Stomach smooth muscle (tissue), 2 donors: Measurements from ENCODE around the gene STXBP6.

Experiments
- H3K27ac ChIP-seq: one replicate; pipeline ENCODE4 v1.7.0; 2013; ENCODE audit warnings: mild to moderate bottlenecking, low read length, inconsistent platforms
- H3K27me3 ChIP-seq, 2 donors: one replicate each; pipeline ENCODE4 v1.7.0; 2013; ENCODE audit warnings: low read length in 2 of 2; ENCODE audit not compliant: insufficient read depth in 2 of 2, control insufficient read depth in 1 of 2
- H3K36me3 ChIP-seq, 2 donors: one replicate each; pipeline ENCODE4 v1.7.0; 2013; ENCODE audit warnings: low read length in 2 of 2; ENCODE audit not compliant: control insufficient read depth in 2 of 2, insufficient read depth in 2 of 2
- H3K4me1 ChIP-seq: one replicate; pipeline ENCODE4 v1.7.0; 2013; ENCODE audit warnings: low read length; ENCODE audit not compliant: control insufficient read depth, insufficient read depth
- H3K4me3 ChIP-seq, 2 donors: one replicate each; pipeline ENCODE4 v1.7.0; 2013; ENCODE audit warnings: low read length in 2 of 2
- H3K9ac ChIP-seq, 2 donors: one replicate each; pipeline ENCODE4 v1.7.0; 2013; ENCODE audit warnings: low read length in 2 of 2, mild to moderate bottlenecking in 1 of 2
- H3K9me3 ChIP-seq, 2 donors: one replicate each; pipeline ENCODE4 v1.7.0; 2013; ENCODE audit warnings: low read length in 2 of 2; ENCODE audit not compliant: control insufficient read depth in 2 of 2
- donor health status: healthy.
- donor health status: Pancreatic carcinoma.

STXBP6 gene

DNA sequence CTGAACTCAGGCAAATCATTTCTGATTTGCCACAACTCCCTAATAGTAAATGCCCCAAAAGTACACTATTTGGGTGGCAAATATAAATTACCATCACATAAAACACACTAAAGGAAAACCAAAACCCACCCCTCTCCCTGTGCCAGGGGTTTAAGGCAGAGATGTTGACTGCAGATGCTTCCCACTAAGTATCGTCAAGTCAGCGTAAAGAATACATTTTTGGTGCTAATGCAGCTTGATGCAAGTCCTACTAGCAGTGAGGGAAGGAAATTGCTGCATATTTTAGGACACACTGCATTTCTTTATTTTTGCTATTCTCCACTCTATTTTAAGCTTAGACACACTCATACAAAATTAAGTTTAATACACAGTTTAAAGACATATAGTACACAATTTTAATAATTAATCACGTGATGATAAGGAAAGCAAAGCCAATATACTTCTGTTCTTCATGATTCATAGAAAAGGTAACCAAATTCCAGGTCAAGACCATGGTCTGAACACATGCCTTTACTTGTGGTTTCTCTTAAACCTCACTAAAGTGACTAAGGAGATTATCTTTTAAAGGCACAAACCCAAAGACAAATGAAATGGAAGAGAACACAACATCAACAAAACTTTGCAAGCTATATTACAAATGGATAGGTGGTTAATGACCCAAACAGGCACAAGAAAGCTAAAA, 162.2 kb downstream of the STXBP6 start:
- H3K27ac ChIP-seq, result no peak overlapping the region
- H3K36me3 ChIP-seq, result no peaks in the 10 kb centered on the region
- H3K9me3 ChIP-seq, result peaks cover 0 to 3% of the 10 kb centered on the region in 2 donors
- peaks cover 4% of the 10 kb centered on the region for H3K4me1 ChIP-seq
- no peak overlapping the region for H3K9ac ChIP-seq
- no peaks in the 10 kb centered on the region for H3K27me3 ChIP-seq
- H3K4me3 ChIP-seq, result no peak overlapping the region

- Histone ChIP-seq H3K4me1 (peaks cover 11% of the 10 kb centered on the region), H3K27me3 (no peaks in the 10 kb centered on the region), H3K9ac (no peak overlapping the region), H3K4me3 (no peak overlapping the region), H3K9me3 (no peaks in the 10 kb centered on the region), H3K36me3 (no peaks in the 10 kb centered on the region), H3K27ac (no peak overlapping the region)
Measured at GRCh38 chr14:24885410-24885913, 164.5 kb downstream of the STXBP6 start.

- Histone ChIP-seq H3K9me3 (no peaks in the 10 kb centered on the region), H3K36me3 (no peaks in the 10 kb centered on the region), H3K4me3 (no peak overlapping the region), H3K4me1 (peaks cover 6% of the 10 kb centered on the region), H3K27ac (no peak overlapping the region), H3K9ac (no peak overlapping the region), H3K27me3 (no peaks in the 10 kb centered on the region)
Measured at GRCh38 chr14:24883576-24883975, 166.4 kb downstream of the STXBP6 start.

- Histone ChIP-seq H3K9me3 (no peaks in the 10 kb centered on the region), H3K36me3 (no peaks in the 10 kb centered on the region), H3K4me1 (peaks cover 6% of the 10 kb centered on the region), H3K9ac (no peak overlapping the region), H3K27me3 (no peaks in the 10 kb centered on the region), H3K27ac (no peak overlapping the region), H3K4me3 (no peak overlapping the region)
Measured at GRCh38 chr14:24881116-24881893, 168.6 kb downstream of the STXBP6 start.

- H3K9ac ChIP-seq, result no peak overlapping the region
- no peaks in the 10 kb centered on the region for H3K36me3 ChIP-seq
- H3K4me3 ChIP-seq, result no peak overlapping the region
- H3K27me3 ChIP-seq, result no peaks in the 10 kb centered on the region
- no peaks in the 10 kb centered on the region for H3K9me3 ChIP-seq
- H3K27ac ChIP-seq, result no peak overlapping the region
- H3K4me1 ChIP-seq, result peaks cover 6% of the 10 kb centered on the region
Measured at GRCh38 chr14:24880689-24881088, 169.3 kb downstream of the STXBP6 start.

- H3K9ac ChIP-seq, result no peak overlapping the region
- H3K4me1 ChIP-seq, result peaks cover 6% of the 10 kb centered on the region
- no peaks in the 10 kb centered on the region for H3K27me3 ChIP-seq
Measured at GRCh38 chr14:24879661-24880386, 170.1 kb downstream of the STXBP6 start.

GRCh38 chr14:24876996-24877395, 173.0 kb downstream of the STXBP6 start:
- Histone ChIP-seq H3K4me3 (no peak overlapping the region), H3K27me3 (no peaks in the 10 kb centered on the region), H3K9ac (no peak overlapping the region), H3K9me3 (no peaks in the 10 kb centered on the region), H3K36me3 (no peaks in the 10 kb centered on the region), H3K4me1 (peaks cover 6% of the 10 kb centered on the region), H3K27ac (no peak overlapping the region)

More at GRCh38 chr14:24879661-24880386, 170.1 kb downstream of the STXBP6 start:
- H3K4me3 ChIP-seq, result no peak overlapping the region
- no peaks in the 10 kb centered on the region for H3K36me3 ChIP-seq
- no peak overlapping the region for H3K27ac ChIP-seq
- H3K9me3 ChIP-seq, result no peaks in the 10 kb centered on the region

DNA sequence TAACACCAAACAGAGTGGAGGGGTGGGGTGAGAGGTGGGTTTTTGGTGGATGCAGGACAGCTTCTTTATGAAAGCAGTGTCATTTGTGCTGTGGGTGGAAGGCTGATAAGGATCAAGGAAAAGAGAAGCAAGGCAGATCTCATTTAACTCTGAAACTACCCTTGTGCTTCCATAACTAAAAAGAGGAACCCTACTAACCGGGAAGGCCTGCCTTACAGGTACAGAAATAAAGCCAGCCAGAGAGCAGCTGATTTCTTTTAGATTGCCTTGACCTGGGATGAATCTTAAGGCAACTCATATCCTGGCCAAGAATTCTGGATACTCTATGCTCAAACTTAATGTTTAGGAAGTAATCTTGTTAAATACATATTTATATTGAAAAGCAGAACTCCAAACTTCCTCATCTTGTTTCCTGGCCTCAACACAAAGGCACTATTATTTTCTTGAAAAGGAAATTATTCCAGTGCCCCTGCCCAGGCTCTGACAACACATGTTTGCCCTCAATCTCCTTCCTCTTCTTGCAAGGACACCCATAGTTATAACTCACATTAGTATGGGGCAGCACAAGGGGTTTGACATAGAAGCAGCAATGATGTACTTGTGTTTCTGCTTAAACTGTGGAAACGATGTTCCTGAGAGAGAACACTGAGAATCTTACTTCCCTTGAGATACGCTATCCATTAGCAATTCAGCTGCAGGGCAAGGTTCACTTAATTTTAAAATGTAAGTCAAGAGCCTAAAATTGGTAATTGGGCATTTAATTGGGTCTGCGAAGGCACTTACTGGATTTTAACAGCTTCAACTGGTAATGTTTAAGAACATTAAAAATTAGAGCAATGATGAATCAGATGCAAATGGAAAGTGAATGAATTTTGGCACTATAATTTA, 173.7 kb downstream of the STXBP6 start:
- no peaks in the 10 kb centered on the region for H3K27me3 ChIP-seq
- H3K36me3 ChIP-seq, result no peaks in the 10 kb centered on the region
- no peaks in the 10 kb centered on the region for H3K4me1 ChIP-seq
- H3K9me3 ChIP-seq, result no peaks in the 10 kb centered on the region
- no peak overlapping the region for H3K4me3 ChIP-seq
- no peak overlapping the region for H3K27ac ChIP-seq
- no peak overlapping the region for H3K9ac ChIP-seq

DNA sequence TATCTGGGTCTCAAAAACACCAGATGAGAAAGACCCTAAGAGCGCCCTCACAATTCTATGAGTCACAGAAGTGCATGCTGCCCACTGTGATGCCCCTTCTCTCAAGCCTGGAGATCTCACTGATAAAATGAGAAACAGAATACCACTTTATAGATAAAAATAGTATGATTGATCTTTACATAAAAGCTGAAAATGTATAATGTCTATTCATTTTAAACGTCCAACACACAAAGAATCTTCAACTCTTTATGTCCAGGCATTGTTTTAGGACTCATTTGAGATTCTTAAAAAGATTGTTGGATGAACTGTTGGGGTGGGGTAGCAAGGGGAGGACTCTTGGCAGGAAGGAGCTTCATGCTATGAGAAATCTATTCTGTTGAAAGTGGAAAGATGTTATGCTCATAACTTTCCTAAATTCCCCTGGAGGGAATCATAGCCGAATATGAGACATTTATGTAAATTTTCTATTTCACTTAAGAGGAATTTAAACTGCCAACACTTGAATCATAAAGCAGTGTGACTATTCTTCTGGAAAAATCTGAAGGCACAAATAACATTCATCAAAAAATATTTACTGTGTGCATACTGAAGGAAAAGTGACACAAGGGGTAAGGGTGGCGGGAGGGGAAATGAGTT, 174.6 kb downstream of the STXBP6 start:
- Histone ChIP-seq H3K27me3 (no peaks in the 10 kb centered on the region), H3K27ac (no peak overlapping the region), H3K4me3 (no peak overlapping the region), H3K9me3 (no peaks in the 10 kb centered on the region), H3K9ac (no peak overlapping the region), H3K4me1 (no peaks in the 10 kb centered on the region), H3K36me3 (no peaks in the 10 kb centered on the region)
